A673 (cell line): ENCODE measurements around the gene GMPPA. TPM values are rescaled to one million over a fixed set of nuclear protein-coding genes. Genes with fewer than 3 reads are reported as not detected.
A peak's percentile ranks its signal among the peaks of the same experiment; 100 is the strongest.

Experiments
- BruUV-seq: library from RNA; stranded (reverse); fragments of 400-500 nt; replicated peaks from 2 replicates; lab custom pipeline; 2021; lab: Mats Ljungman, UMichigan
- CTCF ChIA-PET: fragments of 300-600 bp; sonication (Branson Sonifier 250); formaldehyde crosslinking; loops from one replicate; lab custom pipeline; 2022; ENCODE audit warnings: antibody characterized with exemption; lab: Charles Lee
- POLR2A ChIA-PET: fragments of 300-600 bp; sonication (Branson Sonifier 250); formaldehyde crosslinking; loops from one replicate; lab custom pipeline; 2022; ENCODE audit warnings: antibody characterized with exemption; ENCODE audit not compliant: low non-redundant PET; lab: Charles Lee
- DNase-seq: peaks from one replicate; pipeline ENCODE4 v3.0.0-alpha.2; 2015; ENCODE audit warnings: low spot score
- H3K27ac ChIP-seq: fragments of 200-600 bp; sonication (generic); 2 replicates; pipeline ENCODE4 v1.5.1; 2016; ENCODE audit warnings: mixed run types, low read depth, mild to moderate bottlenecking, mixed read lengths, antibody characterized with exemption, low read length; ENCODE audit not compliant: poor library complexity, severe bottlenecking
- H3K27me3 ChIP-seq: fragments of 200-600 bp; sonication (generic); replicated peaks from 2 replicates; pipeline ENCODE4 v1.6.1; 2017; ENCODE audit warnings: mixed run types, low read depth, mild to moderate bottlenecking, mixed read lengths, antibody characterized with exemption, low read length; ENCODE audit not compliant: insufficient read depth, poor library complexity
- H3K36me3 ChIP-seq: fragments of 200-600 bp; sonication (generic); 2 replicates; pipeline ENCODE4 v1.6.1; 2016; ENCODE audit warnings: mixed run types, mild to moderate bottlenecking, mixed read lengths, antibody characterized with exemption, low read length; ENCODE audit not compliant: insufficient read depth, poor library complexity, severe bottlenecking
- H3K4me1 ChIP-seq: fragments of 200-600 bp; sonication (generic); 2 replicates; pipeline ENCODE4 v1.6.1; 2017; ENCODE audit warnings: mixed run types, mild to moderate bottlenecking, mixed read lengths, antibody characterized with exemption, low read length; ENCODE audit not compliant: insufficient read depth, poor library complexity, severe bottlenecking
- H3K4me3 ChIP-seq: fragments of 200-600 bp; sonication (generic); 2 replicates; pipeline ENCODE4 v1.5.1; 2016; ENCODE audit warnings: low read depth, mixed run types, mild to moderate bottlenecking, mixed read lengths, low read length; ENCODE audit not compliant: poor library complexity, severe bottlenecking
- H3K9me3 ChIP-seq: fragments of 200-600 bp; sonication (generic); 2 replicates; pipeline ENCODE4 v1.6.1; 2016; ENCODE audit warnings: mixed run types, low read depth, mild to moderate bottlenecking, mixed read lengths, antibody characterized with exemption, low read length; ENCODE audit not compliant: poor library complexity, severe bottlenecking
- CTCF ChIP-seq: fragments of 300-800, 200-600 bp; sonication (generic); conservative IDR thresholded peaks from 2 replicates; pipeline ENCODE4 v1.5.1; 2017; ENCODE audit warnings: low read depth, mild to moderate bottlenecking, antibody characterized with exemption, low read length, moderate library complexity, mixed read lengths
- EZH2 ChIP-seq: fragments of 200-600 bp; sonication (generic); IDR thresholded peaks from 2 replicates; pipeline ENCODE4 v1.6.1; 2017; ENCODE audit warnings: borderline replicate concordance, low read depth, mild to moderate bottlenecking, mixed read lengths, antibody characterized with exemption, low read length; ENCODE audit not compliant: poor library complexity, severe bottlenecking
- intact Hi-C: fragments of 100-400 bp; cut with micrococcal nuclease; formaldehyde crosslinking; loops from one replicate; pipeline ENCODE4 v1.10.0; 2022; ENCODE audit not compliant: unreplicated experiment
- total RNA-seq: library from RNA; stranded (reverse); gene quantifications from 2 replicates; pipeline ENCODE4 v1.2.3, GENCODE V29; 2021

Gene GMPPA
- total RNA-seq, 1 experiment from 2014 or later, result 32.1 TPM

GRCh38 chr2:219505585-219505984, 6.9 kb downstream of the GMPPA start:
- ChIA-PET CTCF (no interaction called here), POLR2A (no interaction called here)
- H3K4me3 ChIP-seq, result no peak overlapping the region
- no peaks in the 10 kb centered on the region for H3K27me3 ChIP-seq
- H3K9me3 ChIP-seq, result no peaks in the 10 kb centered on the region
- peaks cover 44% of the 10 kb centered on the region for H3K4me1 ChIP-seq
- intact Hi-C loops, result no loop called here
- no peak for TF ChIP-seq EZH2
- no peak for TF ChIP-seq CTCF
- BruUV-seq, result no TSS peak
- H3K36me3 ChIP-seq, result peaks cover 3% of the 10 kb centered on the region
- no peak for DNase-seq
- H3K27ac ChIP-seq, result no peak overlapping the region

- intact Hi-C loops, result no loop called here
Observed at GRCh38 chr2:219506153-219506801, 7.6 kb downstream of the GMPPA start.

GRCh38 chr2:219506802-219507526, 8.3 kb downstream of the GMPPA start:
- intact Hi-C loops, result no loop called here
- peak; percentile 77 for DNase-seq
- no peak for TF ChIP-seq EZH2
- TF ChIP-seq CTCF, result no peak
- peaks cover 3% of the 10 kb centered on the region for H3K36me3 ChIP-seq
- H3K27ac ChIP-seq, result peak overlapping the region; percentile 75
- no peak overlapping the region for H3K4me3 ChIP-seq
- peaks cover 56% of the 10 kb centered on the region for H3K4me1 ChIP-seq
- CTCF ChIA-PET, result interaction anchor here (1.5 to 1.6 kb wide), 2 partner anchors 8 to 11 kb away, joined by 8 to 20 read pairs; partner anchors contain the start of gene GMPPA
- no peaks in the 10 kb centered on the region for H3K27me3 ChIP-seq
- POLR2A ChIA-PET, result no interaction called here
- no peaks in the 10 kb centered on the region for H3K9me3 ChIP-seq
- no TSS peak for BruUV-seq

More at GRCh38 chr2:219506153-219506801, 7.6 kb downstream of the GMPPA start:
- H3K36me3 ChIP-seq, result peaks cover 3% of the 10 kb centered on the region
- BruUV-seq, result no TSS peak
- H3K27ac ChIP-seq, result peak overlapping the region; percentile 75
- peaks cover 49% of the 10 kb centered on the region for H3K4me1 ChIP-seq
- CTCF ChIA-PET, result no interaction called here
- no peak for DNase-seq
- H3K4me3 ChIP-seq, result no peak overlapping the region
- TF ChIP-seq EZH2 (no peak), CTCF (no peak)
- no peaks in the 10 kb centered on the region for H3K9me3 ChIP-seq
- no peaks in the 10 kb centered on the region for H3K27me3 ChIP-seq
- POLR2A ChIA-PET, result no interaction called here
